AG09319 (cell line): ENCODE data around the gene NRGN.
A peak's percentile ranks its signal among the peaks of the same experiment; 100 is the strongest.

Experiments
- DNase-seq: peaks from one replicate; pipeline ENCODE4 v3.0.0-alpha.2; 2010; ENCODE audit warnings: low read depth; ENCODE audit errors: extremely low read depth
- TF ChIP-seq, protein P1 (sequence below): IDR thresholded peaks from 2 replicates; pipeline ENCODE4 v1.5.1; 2011; ENCODE audit warnings: low read depth, mild to moderate bottlenecking, inconsistent platforms, low read length, moderate library complexity

NRGN gene

DNA sequence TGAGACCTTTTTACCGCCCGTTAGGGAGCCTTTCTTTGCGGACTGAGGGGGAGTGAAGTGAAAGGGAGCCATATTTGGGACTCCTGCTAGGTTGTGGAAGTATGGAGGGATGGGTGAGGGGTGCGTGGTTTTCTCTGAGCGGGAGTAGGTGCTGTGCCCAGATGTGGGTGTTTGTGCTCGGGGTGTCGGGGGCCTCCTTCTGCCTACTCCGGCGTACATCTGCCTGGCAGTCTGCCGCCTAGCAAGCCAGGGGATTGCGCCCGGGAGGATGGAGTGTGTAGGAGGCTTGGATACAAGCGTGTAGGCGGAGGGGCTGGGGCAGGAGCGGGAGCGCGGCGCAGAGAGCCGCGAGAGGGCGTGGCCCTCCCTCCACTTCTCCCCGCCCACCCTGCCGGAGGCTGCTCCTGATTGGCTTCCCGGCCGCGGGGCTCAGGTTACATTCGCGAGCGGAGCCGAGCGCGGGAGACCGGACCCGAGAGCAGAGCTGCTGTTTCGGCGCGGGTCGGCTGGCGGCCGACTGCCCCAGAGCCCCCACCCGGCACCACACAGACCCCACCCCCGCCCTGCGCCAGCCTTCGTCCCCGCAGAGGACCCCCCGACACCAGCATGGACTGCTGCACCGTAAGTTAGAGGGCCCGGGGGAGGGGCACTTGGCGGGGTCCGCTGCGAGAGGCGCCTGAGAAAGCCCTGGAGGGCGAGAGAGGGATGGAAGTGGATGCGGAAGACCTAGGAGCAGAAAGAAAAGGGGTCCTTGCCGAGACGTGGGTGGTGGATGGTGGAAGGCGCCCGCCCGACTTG, at the start of gene NRGN:
Gene NRGN (plus strand): TSS at position 464 of the 798 bp plus-strand sequence. CDS start 143 bp downstream, at position 607.
- peak; percentile 49 for DNase-seq
- TF ChIP-seq, protein P1, sequence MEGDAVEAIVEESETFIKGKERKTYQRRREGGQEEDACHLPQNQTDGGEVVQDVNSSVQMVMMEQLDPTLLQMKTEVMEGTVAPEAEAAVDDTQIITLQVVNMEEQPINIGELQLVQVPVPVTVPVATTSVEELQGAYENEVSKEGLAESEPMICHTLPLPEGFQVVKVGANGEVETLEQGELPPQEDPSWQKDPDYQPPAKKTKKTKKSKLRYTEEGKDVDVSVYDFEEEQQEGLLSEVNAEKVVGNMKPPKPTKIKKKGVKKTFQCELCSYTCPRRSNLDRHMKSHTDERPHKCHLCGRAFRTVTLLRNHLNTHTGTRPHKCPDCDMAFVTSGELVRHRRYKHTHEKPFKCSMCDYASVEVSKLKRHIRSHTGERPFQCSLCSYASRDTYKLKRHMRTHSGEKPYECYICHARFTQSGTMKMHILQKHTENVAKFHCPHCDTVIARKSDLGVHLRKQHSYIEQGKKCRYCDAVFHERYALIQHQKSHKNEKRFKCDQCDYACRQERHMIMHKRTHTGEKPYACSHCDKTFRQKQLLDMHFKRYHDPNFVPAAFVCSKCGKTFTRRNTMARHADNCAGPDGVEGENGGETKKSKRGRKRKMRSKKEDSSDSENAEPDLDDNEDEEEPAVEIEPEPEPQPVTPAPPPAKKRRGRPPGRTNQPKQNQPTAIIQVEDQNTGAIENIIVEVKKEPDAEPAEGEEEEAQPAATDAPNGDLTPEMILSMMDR = no peak

- TF ChIP-seq, protein P1 = no peak
- no peak for DNase-seq
Measured at GRCh38 chr11:124693142-124693541, 46.6 kb upstream of the NRGN start.

DNA sequence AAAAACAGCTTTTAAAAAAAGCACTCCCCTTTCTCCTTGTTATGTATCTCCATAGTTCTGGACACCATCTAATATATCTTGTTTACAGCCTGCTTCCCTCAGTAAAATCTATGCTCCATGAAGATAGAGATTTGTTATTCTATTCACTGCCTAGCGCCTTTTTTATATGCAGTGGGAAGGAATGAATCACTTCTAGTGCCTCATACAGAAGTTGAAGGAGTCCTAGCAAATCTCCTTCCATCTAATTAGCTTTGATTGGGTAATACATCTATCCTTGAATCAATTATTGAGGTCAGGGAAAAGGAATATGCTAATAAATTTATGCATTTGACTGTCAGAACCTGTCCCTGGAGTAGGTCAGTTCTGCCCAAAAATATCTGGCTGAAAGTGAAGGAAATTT, 40.2 kb upstream of the NRGN start:
- no peak for DNase-seq
- TF ChIP-seq, protein P1 = no peak

- DNase-seq = no peak
- TF ChIP-seq, protein P1 = no peak
Measured at GRCh38 chr11:124700028-124700427, 39.7 kb upstream of the NRGN start.

DNA sequence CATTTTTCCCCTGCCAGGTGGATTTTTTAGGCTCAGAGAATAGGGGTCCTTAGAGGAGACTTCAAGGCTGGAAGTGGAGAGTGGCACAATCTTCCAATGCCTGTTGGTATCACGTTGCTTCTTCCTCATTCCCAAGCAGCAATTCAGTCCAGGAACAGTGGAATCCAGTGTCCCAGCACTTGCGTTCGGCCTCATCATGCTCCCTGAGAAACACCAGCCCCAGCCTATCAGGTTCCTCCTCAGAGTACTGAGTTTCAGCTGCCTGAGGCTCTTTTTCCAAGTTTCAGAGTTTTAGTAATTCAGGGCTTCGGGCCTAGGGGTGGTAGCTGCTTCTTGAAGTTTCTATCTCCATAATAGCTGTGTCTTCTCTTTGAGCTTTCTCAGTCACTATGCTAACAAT, 31.9 kb upstream of the NRGN start:
- DNase-seq = no peak

DNA sequence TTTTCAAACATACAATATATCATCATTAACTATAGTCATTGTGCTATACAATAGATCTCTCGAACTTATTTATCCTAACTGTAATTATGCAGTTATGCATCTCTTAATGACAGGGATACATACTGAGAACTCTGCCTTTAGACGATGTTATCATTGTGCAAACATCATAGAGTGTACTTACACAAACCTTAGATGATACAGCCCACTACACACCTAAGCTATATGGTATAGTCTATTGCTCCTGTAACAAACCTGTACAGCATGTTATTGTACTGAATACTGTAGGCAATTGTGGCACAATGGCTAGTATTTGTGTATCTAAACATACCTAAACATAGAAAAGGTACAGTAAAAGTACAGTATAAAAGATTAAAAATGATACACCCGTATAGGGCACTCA, 27.4 kb upstream of the NRGN start:
- no peak for DNase-seq
- TF ChIP-seq, protein P1 = no peak

More for the DNA sequence above, 31.9 kb upstream of the NRGN start:
- TF ChIP-seq, protein P1 = no peak

- TF ChIP-seq, protein P1 = no peak
- no peak for DNase-seq
Measured at GRCh38 chr11:124716591-124716990, 23.2 kb upstream of the NRGN start.
